ENCODE results near the gene RPS6KA6. TPM values are rescaled to one million over a fixed set of nuclear protein-coding genes. Genes with fewer than 3 reads are reported as not detected.
A peak's percentile ranks its signal among the peaks of the same experiment; 100 is the strongest.

Gene RPS6KA6
- total RNA-seq, 1 donor = 4.0 TPM

GRCh38 chrX:84189125-84189524 lies 1.1 kb upstream of the RPS6KA6 start:
- Histone ChIP-seq H3K4me3 (ENCODE audit: insufficient read depth, low read length) (no peak overlapping the region), H3K4me1 (ENCODE audit: insufficient read depth, low read length) (no peaks in the 10 kb centered on the region), H3K27ac (ENCODE audit: low read depth, low read length) (no peak overlapping the region), H3K36me3 (ENCODE audit: insufficient read depth, low read length) (no peaks in the 10 kb centered on the region), H4K20me1 (ENCODE audit: insufficient read depth, low read length) (no peaks in the 10 kb centered on the region), H3K27me3 (ENCODE audit: insufficient read depth, low read length) (no peaks in the 10 kb centered on the region), H3K79me2 (ENCODE audit: insufficient read depth, low read length) (peaks cover 5% of the 10 kb centered on the region), H2AFZ (ENCODE audit: low read length) (no peak overlapping the region), H3K9me3 (ENCODE audit: low read depth, low read length) (no peaks in the 10 kb centered on the region), H3K4me2 (ENCODE audit: insufficient read depth, low read length) (no peak overlapping the region)
- DNase-seq (ENCODE audit: insufficient read length, low spot score, missing footprints) = peak; percentile 17
- no peak for TF ChIP-seq CTCF (IDR thresholded peaks at IDR 0.05; ENCODE audit: extremely low read depth, low read depth, low read length)

GRCh38 chrX:84188320-84188834 lies 378 bp upstream of the RPS6KA6 start:
- peak overlapping the region; percentile 68 for H3K4me2 ChIP-seq (ENCODE audit: insufficient read depth, low read length)
- H3K27ac ChIP-seq (ENCODE audit: low read depth, low read length) = no peak overlapping the region
- H3K9me3 ChIP-seq (ENCODE audit: low read depth, low read length) = no peaks in the 10 kb centered on the region
- TF ChIP-seq CTCF (IDR thresholded peaks at IDR 0.05; ENCODE audit: extremely low read depth, low read depth, low read length) = no peak
- peak overlapping the region; percentile 77 for H3K4me3 ChIP-seq (ENCODE audit: insufficient read depth, low read length)
- no peaks in the 10 kb centered on the region for H3K36me3 ChIP-seq (ENCODE audit: insufficient read depth, low read length)
- peak; percentile 85 for DNase-seq (ENCODE audit: insufficient read length, low spot score, missing footprints)
- H2AFZ ChIP-seq (ENCODE audit: low read length) = no peak overlapping the region
- no peaks in the 10 kb centered on the region for H3K27me3 ChIP-seq (ENCODE audit: insufficient read depth, low read length)
- H3K4me1 ChIP-seq (ENCODE audit: insufficient read depth, low read length) = no peaks in the 10 kb centered on the region
- no peaks in the 10 kb centered on the region for H4K20me1 ChIP-seq (ENCODE audit: insufficient read depth, low read length)
- peaks cover 7% of the 10 kb centered on the region for H3K79me2 ChIP-seq (ENCODE audit: insufficient read depth, low read length)

DNA sequence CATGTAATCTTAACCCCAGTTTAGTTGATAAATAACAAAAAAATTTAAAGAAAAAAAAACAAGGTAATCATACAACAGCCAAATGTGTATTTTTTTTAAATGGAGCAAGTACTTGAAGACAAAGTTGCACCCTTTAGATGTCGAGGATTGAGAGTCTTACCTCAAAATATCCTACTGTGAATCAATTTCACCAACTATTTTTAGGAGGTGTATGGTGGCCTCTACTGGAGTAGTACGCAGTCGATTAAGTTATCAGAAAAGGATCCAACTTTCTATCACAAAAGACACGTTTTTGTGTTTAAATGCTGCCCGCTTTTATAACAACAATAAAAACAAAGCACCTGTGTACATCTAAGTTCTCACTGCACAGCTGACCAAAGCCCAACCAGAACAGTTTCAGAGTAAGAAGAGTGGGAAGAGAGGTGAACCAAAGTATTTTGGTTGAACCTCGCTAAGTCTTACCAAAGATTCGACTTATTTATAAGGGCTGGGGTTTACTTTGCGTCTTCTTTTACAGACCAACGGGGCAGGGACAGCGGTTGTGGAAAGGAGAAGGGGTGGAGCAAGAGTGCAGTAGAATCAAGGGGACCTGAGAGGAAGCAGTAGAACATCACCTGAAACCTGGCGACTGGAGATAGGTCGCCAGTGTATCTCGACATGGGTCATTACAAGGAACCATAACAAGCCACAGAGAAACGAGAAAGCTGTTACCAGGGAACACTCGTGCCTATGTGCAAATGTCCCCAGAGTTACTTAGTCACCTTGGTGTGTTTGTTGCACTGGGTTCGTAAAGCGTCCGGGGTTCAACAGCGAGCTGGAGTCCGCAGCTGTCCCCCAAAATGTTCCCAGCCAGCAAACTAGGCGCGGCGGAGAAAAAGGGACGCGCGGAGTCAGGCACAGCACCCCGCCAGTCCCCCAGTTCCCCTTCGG lies 1.1 kb downstream of the RPS6KA6 start:
- H3K4me3 ChIP-seq (ENCODE audit: insufficient read depth, low read length) = peak overlapping the region; percentile 77
- no peaks in the 10 kb centered on the region for H3K27me3 ChIP-seq (ENCODE audit: insufficient read depth, low read length)
- peak; percentile 83 for DNase-seq (ENCODE audit: insufficient read length, low spot score, missing footprints)
- H2AFZ ChIP-seq (ENCODE audit: low read length) = peak overlapping the region; percentile 68
- no peaks in the 10 kb centered on the region for H3K4me1 ChIP-seq (ENCODE audit: insufficient read depth, low read length)
- peaks cover 7% of the 10 kb centered on the region for H3K79me2 ChIP-seq (ENCODE audit: insufficient read depth, low read length)
- H3K36me3 ChIP-seq (ENCODE audit: insufficient read depth, low read length) = no peaks in the 10 kb centered on the region
- H3K9me3 ChIP-seq (ENCODE audit: low read depth, low read length) = no peaks in the 10 kb centered on the region
- H3K4me2 ChIP-seq (ENCODE audit: insufficient read depth, low read length) = peak overlapping the region; percentile 89
- H4K20me1 ChIP-seq (ENCODE audit: insufficient read depth, low read length) = no peaks in the 10 kb centered on the region
- TF ChIP-seq CTCF (IDR thresholded peaks at IDR 0.05; ENCODE audit: extremely low read depth, low read depth, low read length) = peak; percentile 39
- peak overlapping the region; percentile 42 for H3K27ac ChIP-seq (ENCODE audit: low read depth, low read length)

GRCh38 chrX:84182516-84182915 lies 5.5 kb downstream of the RPS6KA6 start:
- Histone ChIP-seq H3K36me3 (ENCODE audit: insufficient read depth, low read length) (no peaks in the 10 kb centered on the region), H3K9me3 (ENCODE audit: low read depth, low read length) (no peaks in the 10 kb centered on the region), H3K27me3 (ENCODE audit: insufficient read depth, low read length) (no peaks in the 10 kb centered on the region), H3K4me1 (ENCODE audit: insufficient read depth, low read length) (no peaks in the 10 kb centered on the region), H3K4me2 (ENCODE audit: insufficient read depth, low read length) (no peak overlapping the region), H4K20me1 (ENCODE audit: insufficient read depth, low read length) (no peaks in the 10 kb centered on the region), H2AFZ (ENCODE audit: low read length) (no peak overlapping the region), H3K27ac (ENCODE audit: low read depth, low read length) (no peak overlapping the region), H3K4me3 (ENCODE audit: insufficient read depth, low read length) (no peak overlapping the region), H3K79me2 (ENCODE audit: insufficient read depth, low read length) (peaks cover 7% of the 10 kb centered on the region)
- no peak for DNase-seq (ENCODE audit: insufficient read length, low spot score, missing footprints)
- no peak for TF ChIP-seq CTCF (IDR thresholded peaks at IDR 0.05; ENCODE audit: extremely low read depth, low read depth, low read length)
